GM18507 (cell line): ENCODE measurements around the gene MFSD12.
"Not testable (repeated sequence)": the region's sequence is repeated elsewhere in the genome, so short reads cannot be mapped to it uniquely, and the experiment has no call there.

Source experiments
- DNase-seq: peaks from one replicate; pipeline ENCODE4 v3.0.0; 2011; ENCODE audit warnings: low read depth; ENCODE audit not compliant: insufficient read length; ENCODE audit errors: extremely low spot score
- FAIRE-seq: peaks from 2 replicates; lab custom pipeline; 2011; peaks lifted over from hg19 to GRCh38; lab: Jason Lieb, UNC

The MFSD12 gene

GRCh38 chr19:3512562-3513228 lies 44.7 kb downstream of the MFSD12 start:
- FAIRE-seq (no peak), DNase-seq (no peak)

GRCh38 chr19:3511506-3512251 lies 45.7 kb downstream of the MFSD12 start:
- no peak for FAIRE-seq
- no peak for DNase-seq

- no peak for DNase-seq
- FAIRE-seq, result no peak
Observed at GRCh38 chr19:3510727-3511126, 46.7 kb downstream of the MFSD12 start.

- DNase-seq (no peak), FAIRE-seq (no peak)
Observed at GRCh38 chr19:3509566-3509989, 47.8 kb downstream of the MFSD12 start.

GRCh38 chr19:3508771-3509535 lies 48.4 kb downstream of the MFSD12 start:
- FAIRE-seq, result no peak

GRCh38 chr19:3508121-3508661 lies 49.2 kb downstream of the MFSD12 start:
- not testable (repeated sequence) for FAIRE-seq, DNase-seq

More at GRCh38 chr19:3508771-3509535, 48.4 kb downstream of the MFSD12 start:
- DNase-seq, result no peak

GRCh38 chr19:3507371-3508120 lies 49.8 kb downstream of the MFSD12 start:
- no peak for DNase-seq
- FAIRE-seq, result no peak

- FAIRE-seq (no peak), DNase-seq (no peak)
Observed at GRCh38 chr19:3506384-3507340, 50.7 kb downstream of the MFSD12 start.

GRCh38 chr19:3505598-3506383 lies 51.6 kb downstream of the MFSD12 start, which contains the start of gene FZR1:
Gene FZR1, plus strand, starts transcription at chr19:3506311. Its CDS starts 16,679 bp downstream, at chr19:3522990.
- peak; percentile 96 for FAIRE-seq
- DNase-seq, result peak; percentile 100

GRCh38 chr19:3504735-3505134 lies 52.7 kb downstream of the MFSD12 start:
- DNase-seq, result no peak
- FAIRE-seq, result no peak

GRCh38 chr19:3503036-3503572 lies 54.3 kb downstream of the MFSD12 start:
- DNase-seq (no peak), FAIRE-seq (no peak)

GRCh38 chr19:3501780-3502179 lies 55.6 kb downstream of the MFSD12 start:
- FAIRE-seq, result no peak
- no peak for DNase-seq

- DNase-seq (peak; percentile 88), FAIRE-seq (peak; percentile 99)
Observed at GRCh38 chr19:3500429-3501101, 56.8 kb downstream of the MFSD12 start, which contains the start of gene DOHH. Gene DOHH, minus strand, starts transcription at chr19:3500674. Its CDS starts 3,860 bp downstream, at chr19:3496814.

GRCh38 chr19:3499738-3500428 lies 57.5 kb downstream of the MFSD12 start:
- DNase-seq (no peak), FAIRE-seq (no peak)

- DNase-seq (no peak), FAIRE-seq (no peak)
Observed at GRCh38 chr19:3497757-3498520, 59.4 kb downstream of the MFSD12 start.
